WTC11 (cell line): ENCODE measurements around the gene RASD1. TPM values are rescaled to one million over a fixed set of nuclear protein-coding genes. Genes with fewer than 3 reads are reported as not detected.

ENCODE experiments used
- CBFB ChIP-seq: sonication (generic); formaldehyde crosslinking; IDR thresholded peaks from 2 replicates; pipeline ENCODE4 v1.8.1; 2022; ENCODE audit warnings: mild to moderate bottlenecking, low read depth, missing genetic modification reagents
- CDX4 ChIP-seq: fragments of 250-450 bp; sonication (Bioruptor Pico); IDR thresholded peaks from 2 replicates; pipeline ENCODE4 v1.9.0; 2021; ENCODE audit warnings: moderate library complexity, mild to moderate bottlenecking, inconsistent platforms, borderline replicate concordance
- CREB1 ChIP-seq: sonication (generic); formaldehyde crosslinking; IDR thresholded peaks from 2 replicates; pipeline ENCODE4 v1.8.0; 2023; ENCODE audit warnings: mild to moderate bottlenecking, missing genetic modification reagents
- CTCF ChIP-seq: fragments of 200-600 bp; IDR thresholded peaks from 2 replicates; pipeline ENCODE4 v1.8.0; 2022; ENCODE audit warnings: antibody characterized with exemption
- ETV6 ChIP-seq: sonication (generic); formaldehyde crosslinking; IDR thresholded peaks from 2 replicates; pipeline ENCODE4 v1.8.1; 2022; ENCODE audit warnings: mild to moderate bottlenecking, missing genetic modification reagents
- GABPB1 ChIP-seq: sonication (generic); formaldehyde crosslinking; IDR thresholded peaks from 2 replicates; pipeline ENCODE4 v1.8.1; 2023; ENCODE audit warnings: mild to moderate bottlenecking, missing genetic modification reagents
- JAZF1 ChIP-seq: fragments of 250-450 bp; sonication (Bioruptor Pico); IDR thresholded peaks from 2 replicates; pipeline ENCODE4 v1.9.0; 2021; ENCODE audit warnings: moderate library complexity, mild to moderate bottlenecking, inconsistent platforms
- MLX ChIP-seq: sonication (generic); formaldehyde crosslinking; IDR thresholded peaks from 2 replicates; pipeline ENCODE4 v1.8.1; 2023; ENCODE audit warnings: mild to moderate bottlenecking, missing genetic modification reagents, moderate library complexity
- MXD4 ChIP-seq: fragments of 250-450 bp; sonication (Bioruptor Pico); IDR thresholded peaks from 2 replicates; pipeline ENCODE4 v1.8.0; 2021; ENCODE audit warnings: mild to moderate bottlenecking, moderate library complexity, borderline replicate concordance
- MYBL2 ChIP-seq: sonication (generic); formaldehyde crosslinking; IDR thresholded peaks from 2 replicates; pipeline ENCODE4 v1.8.1; 2023; ENCODE audit warnings: mild to moderate bottlenecking, moderate library complexity, missing genetic modification reagents
- NR1H2 ChIP-seq: sonication (generic); formaldehyde crosslinking; IDR thresholded peaks from 2 replicates; pipeline ENCODE4 v1.9.0; 2021; ENCODE audit warnings: mild to moderate bottlenecking, moderate library complexity, missing genetic modification reagents
- NR3C1 ChIP-seq: sonication (generic); formaldehyde crosslinking; conservative IDR thresholded peaks from 2 replicates; pipeline ENCODE4 v1.8.1; 2023; ENCODE audit warnings: low read depth, mild to moderate bottlenecking, missing genetic modification reagents
- OVOL2 ChIP-seq: fragments of 250-450 bp; sonication (Bioruptor Pico); IDR thresholded peaks from 2 replicates; pipeline ENCODE4 v1.9.0; 2021; ENCODE audit warnings: mild to moderate bottlenecking, borderline replicate concordance
- TEAD1 ChIP-seq: sonication (generic); formaldehyde crosslinking; IDR thresholded peaks from 2 replicates; pipeline ENCODE4 v1.8.0; 2022; ENCODE audit warnings: mild to moderate bottlenecking, missing genetic modification reagents
- ZNF138 ChIP-seq: sonication (generic); formaldehyde crosslinking; conservative IDR thresholded peaks from 2 replicates; pipeline ENCODE4 v1.8.1; 2022; ENCODE audit warnings: mild to moderate bottlenecking, moderate library complexity, missing genetic modification reagents
- ZNF232 ChIP-seq: sonication (generic); formaldehyde crosslinking; IDR thresholded peaks from 2 replicates; pipeline ENCODE4 v1.8.0; 2022; ENCODE audit warnings: mild to moderate bottlenecking, missing genetic modification reagents
- ZNF416 ChIP-seq: fragments of 250-450 bp; sonication (Bioruptor Pico); IDR thresholded peaks from 2 replicates; pipeline ENCODE4 v1.9.0; 2021; ENCODE audit warnings: mild to moderate bottlenecking, inconsistent platforms
- ZSCAN18 ChIP-seq: fragments of 250-450 bp; sonication (Bioruptor Pico); IDR thresholded peaks from 2 replicates; pipeline ENCODE4 v2.1.2; 2022; ENCODE audit warnings: mild to moderate bottlenecking, moderate library complexity
- total RNA-seq: library from RNA; stranded (reverse); gene quantifications from 3 replicates; pipeline ENCODE4 v1.2.3, GENCODE V29; 2021
- TF ChIP-seq, protein P1 (sequence below): fragments of 250-450 bp; sonication (Bioruptor Pico); IDR thresholded peaks from 2 replicates; pipeline ENCODE4 v1.9.0; 2021; ENCODE audit warnings: mild to moderate bottlenecking, borderline replicate concordance
- TF ChIP-seq, protein P2 (sequence below): sonication (generic); formaldehyde crosslinking; IDR thresholded peaks from 2 replicates; pipeline ENCODE4 v1.8.1; 2023; ENCODE audit warnings: mild to moderate bottlenecking, missing genetic modification reagents
- TF ChIP-seq, protein P3 (sequence below): sonication (generic); formaldehyde crosslinking; IDR thresholded peaks from 2 replicates; pipeline ENCODE4 v1.8.0; 2023; ENCODE audit warnings: missing genetic modification reagents
- TF ChIP-seq, protein P4 (sequence below): sonication (generic); formaldehyde crosslinking; IDR thresholded peaks from 2 replicates; pipeline ENCODE4 v1.8.0; 2022; ENCODE audit warnings: mild to moderate bottlenecking, missing genetic modification reagents
- TF ChIP-seq, protein P5 (sequence below): sonication (generic); formaldehyde crosslinking; IDR thresholded peaks from 2 replicates; pipeline ENCODE4 v1.8.1; 2022; ENCODE audit warnings: missing genetic modification reagents, borderline replicate concordance
- TF ChIP-seq, protein P6 (sequence below): sonication (generic); formaldehyde crosslinking; IDR thresholded peaks from 2 replicates; pipeline ENCODE4 v1.8.1; 2022; ENCODE audit warnings: low read depth, mild to moderate bottlenecking, moderate library complexity, missing genetic modification reagents, borderline replicate concordance

The RASD1 gene
- total RNA-seq, 1 experiment from 2014 or later, result 5.1 TPM

- TF ChIP-seq, protein P1, sequence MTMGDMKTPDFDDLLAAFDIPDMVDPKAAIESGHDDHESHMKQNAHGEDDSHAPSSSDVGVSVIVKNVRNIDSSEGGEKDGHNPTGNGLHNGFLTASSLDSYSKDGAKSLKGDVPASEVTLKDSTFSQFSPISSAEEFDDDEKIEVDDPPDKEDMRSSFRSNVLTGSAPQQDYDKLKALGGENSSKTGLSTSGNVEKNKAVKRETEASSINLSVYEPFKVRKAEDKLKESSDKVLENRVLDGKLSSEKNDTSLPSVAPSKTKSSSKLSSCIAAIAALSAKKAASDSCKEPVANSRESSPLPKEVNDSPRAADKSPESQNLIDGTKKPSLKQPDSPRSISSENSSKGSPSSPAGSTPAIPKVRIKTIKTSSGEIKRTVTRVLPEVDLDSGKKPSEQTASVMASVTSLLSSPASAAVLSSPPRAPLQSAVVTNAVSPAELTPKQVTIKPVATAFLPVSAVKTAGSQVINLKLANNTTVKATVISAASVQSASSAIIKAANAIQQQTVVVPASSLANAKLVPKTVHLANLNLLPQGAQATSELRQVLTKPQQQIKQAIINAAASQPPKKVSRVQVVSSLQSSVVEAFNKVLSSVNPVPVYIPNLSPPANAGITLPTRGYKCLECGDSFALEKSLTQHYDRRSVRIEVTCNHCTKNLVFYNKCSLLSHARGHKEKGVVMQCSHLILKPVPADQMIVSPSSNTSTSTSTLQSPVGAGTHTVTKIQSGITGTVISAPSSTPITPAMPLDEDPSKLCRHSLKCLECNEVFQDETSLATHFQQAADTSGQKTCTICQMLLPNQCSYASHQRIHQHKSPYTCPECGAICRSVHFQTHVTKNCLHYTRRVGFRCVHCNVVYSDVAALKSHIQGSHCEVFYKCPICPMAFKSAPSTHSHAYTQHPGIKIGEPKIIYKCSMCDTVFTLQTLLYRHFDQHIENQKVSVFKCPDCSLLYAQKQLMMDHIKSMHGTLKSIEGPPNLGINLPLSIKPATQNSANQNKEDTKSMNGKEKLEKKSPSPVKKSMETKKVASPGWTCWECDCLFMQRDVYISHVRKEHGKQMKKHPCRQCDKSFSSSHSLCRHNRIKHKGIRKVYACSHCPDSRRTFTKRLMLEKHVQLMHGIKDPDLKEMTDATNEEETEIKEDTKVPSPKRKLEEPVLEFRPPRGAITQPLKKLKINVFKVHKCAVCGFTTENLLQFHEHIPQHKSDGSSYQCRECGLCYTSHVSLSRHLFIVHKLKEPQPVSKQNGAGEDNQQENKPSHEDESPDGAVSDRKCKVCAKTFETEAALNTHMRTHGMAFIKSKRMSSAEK (CRISPR knock-in tag), result no peak
- TF ChIP-seq JAZF1, result no peak
- TF ChIP-seq GABPB1, result no peak; the same call in 1 of the 2 replicates
- TF ChIP-seq, protein P2, sequence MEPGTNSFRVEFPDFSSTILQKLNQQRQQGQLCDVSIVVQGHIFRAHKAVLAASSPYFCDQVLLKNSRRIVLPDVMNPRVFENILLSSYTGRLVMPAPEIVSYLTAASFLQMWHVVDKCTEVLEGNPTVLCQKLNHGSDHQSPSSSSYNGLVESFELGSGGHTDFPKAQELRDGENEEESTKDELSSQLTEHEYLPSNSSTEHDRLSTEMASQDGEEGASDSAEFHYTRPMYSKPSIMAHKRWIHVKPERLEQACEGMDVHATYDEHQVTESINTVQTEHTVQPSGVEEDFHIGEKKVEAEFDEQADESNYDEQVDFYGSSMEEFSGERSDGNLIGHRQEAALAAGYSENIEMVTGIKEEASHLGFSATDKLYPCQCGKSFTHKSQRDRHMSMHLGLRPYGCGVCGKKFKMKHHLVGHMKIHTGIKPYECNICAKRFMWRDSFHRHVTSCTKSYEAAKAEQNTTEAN (CRISPR knock-in tag), result no peak; the same call in 1 of the 2 replicates
- TF ChIP-seq, protein P3, sequence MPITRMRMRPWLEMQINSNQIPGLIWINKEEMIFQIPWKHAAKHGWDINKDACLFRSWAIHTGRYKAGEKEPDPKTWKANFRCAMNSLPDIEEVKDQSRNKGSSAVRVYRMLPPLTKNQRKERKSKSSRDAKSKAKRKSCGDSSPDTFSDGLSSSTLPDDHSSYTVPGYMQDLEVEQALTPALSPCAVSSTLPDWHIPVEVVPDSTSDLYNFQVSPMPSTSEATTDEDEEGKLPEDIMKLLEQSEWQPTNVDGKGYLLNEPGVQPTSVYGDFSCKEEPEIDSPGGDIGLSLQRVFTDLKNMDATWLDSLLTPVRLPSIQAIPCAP (CRISPR knock-in tag), result no peak
- no peak for TF ChIP-seq ZSCAN18 (CRISPR knock-in tag)
- TF ChIP-seq TEAD1 (CRISPR knock-in tag), result no peak; the same call in none of the 2 replicates
- no peak for TF ChIP-seq ZNF232 (CRISPR knock-in tag)
- no peak for TF ChIP-seq NR3C1
- no peak for TF ChIP-seq ETV6
- peak; percentile 89; the same call in 1 of the 2 replicates for TF ChIP-seq CBFB (CRISPR knock-in tag)
- no peak for TF ChIP-seq CDX4 (CRISPR knock-in tag)
- TF ChIP-seq MYBL2, result peak; percentile 23; the same call in 1 of the 2 replicates
- peak; percentile 95 for TF ChIP-seq CTCF
- TF ChIP-seq OVOL2 (CRISPR knock-in tag), result no peak
- TF ChIP-seq CREB1 (CRISPR knock-in tag), result no peak
- TF ChIP-seq ZNF138 (CRISPR knock-in tag), result no peak
- TF ChIP-seq, protein P4, sequence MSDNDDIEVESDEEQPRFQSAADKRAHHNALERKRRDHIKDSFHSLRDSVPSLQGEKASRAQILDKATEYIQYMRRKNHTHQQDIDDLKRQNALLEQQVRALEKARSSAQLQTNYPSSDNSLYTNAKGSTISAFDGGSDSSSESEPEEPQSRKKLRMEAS (CRISPR knock-in tag), result peak; percentile 14
- TF ChIP-seq MLX (CRISPR knock-in tag), result no peak
- TF ChIP-seq NR1H2 (CRISPR knock-in tag), result no peak
- TF ChIP-seq MXD4 (CRISPR knock-in tag), result no peak
- TF ChIP-seq ZNF416 (CRISPR knock-in tag), result no peak; the same call in 1 of the 2 replicates
- TF ChIP-seq, protein P5, sequence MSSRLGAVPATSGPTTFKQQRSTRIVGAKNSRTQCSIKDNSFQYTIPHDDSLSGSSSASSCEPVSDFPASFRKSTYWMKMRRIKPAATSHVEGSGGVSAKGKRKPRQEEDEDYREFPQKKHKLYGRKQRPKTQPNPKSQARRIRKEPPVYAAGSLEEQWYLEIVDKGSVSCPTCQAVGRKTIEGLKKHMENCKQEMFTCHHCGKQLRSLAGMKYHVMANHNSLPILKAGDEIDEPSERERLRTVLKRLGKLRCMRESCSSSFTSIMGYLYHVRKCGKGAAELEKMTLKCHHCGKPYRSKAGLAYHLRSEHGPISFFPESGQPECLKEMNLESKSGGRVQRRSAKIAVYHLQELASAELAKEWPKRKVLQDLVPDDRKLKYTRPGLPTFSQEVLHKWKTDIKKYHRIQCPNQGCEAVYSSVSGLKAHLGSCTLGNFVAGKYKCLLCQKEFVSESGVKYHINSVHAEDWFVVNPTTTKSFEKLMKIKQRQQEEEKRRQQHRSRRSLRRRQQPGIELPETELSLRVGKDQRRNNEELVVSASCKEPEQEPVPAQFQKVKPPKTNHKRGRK (CRISPR knock-in tag), result no peak
- TF ChIP-seq, protein P6, sequence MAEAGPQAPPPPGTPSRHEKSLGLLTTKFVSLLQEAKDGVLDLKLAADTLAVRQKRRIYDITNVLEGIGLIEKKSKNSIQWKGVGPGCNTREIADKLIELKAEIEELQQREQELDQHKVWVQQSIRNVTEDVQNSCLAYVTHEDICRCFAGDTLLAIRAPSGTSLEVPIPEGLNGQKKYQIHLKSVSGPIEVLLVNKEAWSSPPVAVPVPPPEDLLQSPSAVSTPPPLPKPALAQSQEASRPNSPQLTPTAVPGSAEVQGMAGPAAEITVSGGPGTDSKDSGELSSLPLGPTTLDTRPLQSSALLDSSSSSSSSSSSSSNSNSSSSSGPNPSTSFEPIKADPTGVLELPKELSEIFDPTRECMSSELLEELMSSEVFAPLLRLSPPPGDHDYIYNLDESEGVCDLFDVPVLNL (CRISPR knock-in tag), result no peak
Measured at GRCh38 chr17:17496189-17497064, at the start of gene RASD1 (continued).
